HG02981 (cell line): ENCODE results near the gene USH1C.

ENCODE experiments used
- ATAC-seq: cut with Tn5 transposase; IDR thresholded peaks from one replicate; pipeline ENCODE4 v1.9.1; 2021; ENCODE audit warnings: mild to moderate bottlenecking, moderate library complexity; ENCODE audit not compliant: unreplicated experiment

The USH1C gene

GRCh38 chr11:17544181-17544622, at the start of gene USH1C:
Gene USH1C (minus strand): TSS chr11:17544416. CDS start chr11:17544307, 109 bp downstream.
- no peak for ATAC-seq

- ATAC-seq = no peak
Measured at GRCh38 chr11:17593466-17594245, 49.4 kb upstream of the USH1C start.

GRCh38 chr11:17591293-17591692, 47.1 kb upstream of the USH1C start:
- no peak for ATAC-seq

- ATAC-seq = no peak
Measured at GRCh38 chr11:17590463-17590862, 46.2 kb upstream of the USH1C start.

GRCh38 chr11:17588721-17589120, 44.5 kb upstream of the USH1C start:
- ATAC-seq = no peak

GRCh38 chr11:17588166-17588565, 44.0 kb upstream of the USH1C start:
- ATAC-seq = no peak

GRCh38 chr11:17585911-17586695, 41.9 kb upstream of the USH1C start:
- ATAC-seq = no peak

- no peak for ATAC-seq
Measured at GRCh38 chr11:17581732-17582053, 37.5 kb upstream of the USH1C start.

- ATAC-seq = no peak
Measured at GRCh38 chr11:17581036-17581731, 37.0 kb upstream of the USH1C start.

GRCh38 chr11:17580271-17580670, 36.1 kb upstream of the USH1C start:
- ATAC-seq = no peak

GRCh38 chr11:17579451-17579850, 35.2 kb upstream of the USH1C start:
- ATAC-seq = no peak

GRCh38 chr11:17578958-17579357, 34.7 kb upstream of the USH1C start:
- ATAC-seq = no peak

- no peak for ATAC-seq
Measured at GRCh38 chr11:17578296-17578695, 34.1 kb upstream of the USH1C start.

GRCh38 chr11:17575431-17576425, 31.5 kb upstream of the USH1C start:
- ATAC-seq = no peak

- ATAC-seq = no peak
Measured at GRCh38 chr11:17574141-17575091, 30.2 kb upstream of the USH1C start.

- ATAC-seq = no peak
Measured at GRCh38 chr11:17573526-17573925, 29.3 kb upstream of the USH1C start.

GRCh38 chr11:17572791-17573460, 28.7 kb upstream of the USH1C start:
- ATAC-seq = no peak

- no peak for ATAC-seq
Measured at GRCh38 chr11:17572359-17572690, 28.1 kb upstream of the USH1C start.
